ENCODE measurements around the gene TRIM64. TPM values are rescaled to one million over a fixed set of nuclear protein-coding genes. Genes with fewer than 3 reads are reported as not detected.
"Not testable (repeated sequence)": the region's sequence is repeated elsewhere in the genome, so short reads cannot be mapped to it uniquely, and the experiment has no call there.

TRIM64 gene
- 0.55 TPM in 1 of 2 replicates, not detected in the other for total RNA-seq (2014; rRNA removed; shearing (Covaris generic))

- DNase-seq (ENCODE audit: low spot score); in situ Hi-C loops (cut with HindIII; ENCODE audit: low sequenced_read_pairs): not testable (repeated sequence)
These were observed at the start of gene TRIM64 for GRCh38 chr11:89965737-89966136. TRIM64 (plus strand) TSS chr11:89966037; CDS start chr11:89968504, 2,467 bp downstream.

GRCh38 chr11:89922195-89922660, 43.6 kb upstream of the TRIM64 start, which contains the start of gene TRIM49D1:
TRIM49D1 (minus strand) TSS chr11:89922245; CDS start chr11:89917710, 4,535 bp downstream.
- DNase-seq (ENCODE audit: low spot score) = peak; percentile 0
- in situ Hi-C loops (cut with HindIII; ENCODE audit: low sequenced_read_pairs) = no loop called here

GRCh38 chr11:89923764-89924163, 42.1 kb upstream of the TRIM64 start, which contains the start of gene TRIM49D2:
TRIM49D2 (plus strand) TSS chr11:89924064; CDS start chr11:89926762, 2,698 bp downstream.
- DNase-seq (ENCODE audit: low spot score); in situ Hi-C loops (cut with HindIII; ENCODE audit: low sequenced_read_pairs): not testable (repeated sequence)

GRCh38 chr11:89960833-89961232, 5.0 kb upstream of the TRIM64 start:
- in situ Hi-C loops (cut with HindIII; ENCODE audit: low sequenced_read_pairs); DNase-seq (ENCODE audit: low spot score): not testable (repeated sequence)

Other genes starting within 250 kb of the TRIM64 start
- 1.4 and 2.0 TPM in 2 replicates for gene TRIM49, start 157.5 kb upstream of the TRIM64 start, total RNA-seq (2014; rRNA removed; shearing (Covaris generic))
- gene TRIM64B, start 87.5 kb upstream of the TRIM64 start, total RNA-seq (2014; rRNA removed; shearing (Covaris generic)) = 1.6 and 3.4 TPM in 2 replicates
- gene TRIM49D1, start 43.8 kb upstream of the TRIM64 start, total RNA-seq (2014; rRNA removed; shearing (Covaris generic)) = 0.71 TPM in 1 of 2 replicates, not detected in the other
- 1.6 and 2.3 TPM in 2 replicates for gene TRIM49D2, start 42.0 kb upstream of the TRIM64 start, total RNA-seq (2014; rRNA removed; shearing (Covaris generic))
- 0.20 and 2.2 TPM in 2 replicates for gene TRIM49C, start 65.1 kb downstream of the TRIM64 start, total RNA-seq (2014; rRNA removed; shearing (Covaris generic))
- not detected in 2 replicates for gene UBTFL1, start 119.9 kb downstream of the TRIM64 start, total RNA-seq (2014; rRNA removed; shearing (Covaris generic))
- not detected in 2 replicates for gene NAALAD2, start 168.6 kb downstream of the TRIM64 start, total RNA-seq (2014; rRNA removed; shearing (Covaris generic))

Measured in G401 (cell line).